Epidermal melanocyte (primary cell): Measurements from ENCODE around the gene USP47.

Experiments used
- DNase-seq: peaks from one replicate; pipeline ENCODE4 v3.0.0; 2011; ENCODE audit warnings: low spot score; ENCODE audit not compliant: insufficient read length

Gene USP47

DNA sequence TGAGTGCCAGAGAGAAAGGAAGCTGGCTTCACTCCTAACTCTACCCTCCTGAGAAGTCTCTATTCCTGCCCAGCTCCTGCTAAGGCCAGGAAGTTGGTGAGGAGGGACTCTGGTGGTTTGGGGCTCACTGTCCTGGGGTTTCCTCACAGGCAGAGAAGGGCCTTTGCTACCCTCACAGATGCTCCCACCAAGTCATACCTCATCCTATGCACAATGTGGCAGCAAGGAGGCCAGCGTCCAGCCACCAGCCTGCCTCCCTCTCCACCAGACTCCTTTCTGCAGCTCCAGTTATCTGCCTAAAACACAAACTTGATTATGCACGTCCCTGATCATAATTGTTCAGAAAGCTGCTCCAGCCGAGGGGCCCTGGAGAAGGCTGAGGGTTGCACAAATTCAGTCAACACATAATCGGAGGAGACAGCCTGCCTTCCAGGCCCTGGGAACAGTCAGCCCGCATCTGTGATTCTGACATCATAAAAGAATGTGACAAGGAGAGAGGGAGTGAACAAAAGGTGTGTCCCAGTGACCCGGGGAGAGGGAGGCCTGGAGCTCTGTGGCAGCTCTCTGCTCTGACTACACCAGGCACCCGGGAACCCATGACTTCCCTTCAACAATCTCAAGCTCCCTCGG is 137.8 kb downstream of the USP47 start:
- DNase-seq = no peak

DNA sequence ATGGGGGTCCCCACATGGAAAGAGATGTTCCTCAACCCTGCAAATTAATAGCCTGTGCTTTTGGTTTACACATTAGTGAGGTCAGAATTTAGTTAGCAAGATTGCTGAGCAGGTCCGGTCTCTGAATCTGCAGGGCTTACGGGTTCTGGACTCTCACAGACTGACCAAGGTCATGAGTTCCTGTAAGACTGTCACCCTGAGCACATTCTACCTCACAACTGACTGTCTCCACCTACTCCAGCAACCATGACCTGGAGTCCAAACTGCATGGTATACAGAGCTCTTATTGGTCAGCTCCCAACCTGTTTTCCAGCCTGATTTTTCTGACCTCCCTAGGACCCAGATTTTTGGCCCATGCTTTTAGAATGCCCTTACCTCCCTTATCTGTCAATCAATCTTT is 138.4 kb downstream of the USP47 start:
- no peak for DNase-seq

DNA sequence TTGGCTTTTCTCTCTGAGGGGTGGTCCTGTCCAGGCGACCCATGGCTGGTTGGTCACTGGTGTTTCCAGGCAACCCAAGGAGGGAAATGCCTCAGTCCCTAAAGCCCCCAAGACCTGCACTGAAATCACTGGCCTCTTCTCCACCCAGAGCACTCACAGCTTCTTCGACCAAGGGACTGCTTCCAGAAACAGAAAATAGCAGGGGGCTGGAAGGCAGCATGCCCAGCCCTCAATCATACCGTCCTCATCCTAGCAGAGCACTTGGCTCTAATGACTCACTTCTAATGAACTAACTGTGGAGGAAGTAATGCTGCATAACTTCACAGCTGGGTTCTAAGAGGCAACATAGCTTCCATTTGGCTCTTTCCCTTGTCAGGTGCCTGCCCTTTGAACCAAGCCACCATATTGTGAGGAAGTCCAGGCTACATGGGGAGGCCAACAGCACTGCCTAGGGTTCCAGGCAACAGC is 139.1 kb downstream of the USP47 start:
- DNase-seq = no peak

DNA sequence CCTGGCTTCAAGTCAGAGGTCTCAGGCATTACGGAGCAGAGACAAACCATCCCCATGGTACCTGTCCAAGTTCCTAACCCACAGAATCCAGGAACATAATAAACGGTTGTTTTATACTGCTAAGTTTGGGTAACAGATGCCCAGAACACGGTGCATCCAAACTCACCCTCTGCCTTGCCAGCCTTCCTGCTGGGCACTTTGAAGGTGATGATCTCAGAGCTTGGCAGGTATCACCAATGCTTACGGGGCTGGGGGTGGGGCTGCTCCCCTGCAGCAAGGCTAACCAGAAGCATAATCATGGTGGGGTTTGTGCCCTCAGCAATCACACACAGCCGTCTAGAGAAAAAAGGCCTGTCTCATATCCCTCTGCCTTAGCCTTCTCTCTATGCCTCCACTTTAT is 139.6 kb downstream of the USP47 start:
- DNase-seq = no peak

DNA sequence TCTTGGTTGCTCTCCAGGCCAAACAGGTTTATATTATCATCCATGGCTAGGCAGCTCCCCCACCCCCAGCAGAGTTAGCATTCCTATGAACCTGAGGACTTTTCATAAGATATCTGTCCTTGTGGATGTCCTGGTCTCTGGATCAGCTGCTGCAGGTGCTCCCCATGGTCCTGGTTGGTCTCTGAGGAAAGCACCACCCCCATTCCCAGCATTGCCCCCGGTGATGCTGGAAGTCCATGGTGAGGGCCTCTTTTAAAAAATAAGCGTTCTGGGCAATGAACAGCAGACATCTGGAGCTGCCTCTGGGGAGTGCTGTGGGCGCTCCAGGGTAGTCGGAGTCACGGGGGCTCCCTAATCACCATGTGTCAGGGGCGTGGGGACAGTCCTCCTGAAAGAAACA is 140.1 kb downstream of the USP47 start:
- no peak for DNase-seq

DNA sequence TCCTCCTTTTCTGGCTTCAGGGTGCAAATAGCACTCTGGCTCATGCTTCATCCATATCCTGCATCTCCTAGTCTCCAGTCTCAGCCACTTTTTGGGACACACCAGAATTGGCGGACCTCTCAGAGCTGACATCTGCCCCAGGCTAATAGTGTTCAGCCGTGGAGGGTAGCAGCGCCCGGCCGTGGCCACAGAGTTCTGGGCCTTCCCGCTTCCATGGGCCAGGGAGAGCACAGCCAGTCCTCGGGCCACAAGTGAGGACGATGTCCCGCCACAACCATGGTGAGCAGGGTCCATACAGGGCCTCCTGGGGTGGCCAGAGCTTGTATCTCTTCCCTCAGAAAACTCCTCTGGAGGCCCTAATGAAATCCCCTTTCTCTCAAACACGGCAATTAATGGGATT is 140.7 kb downstream of the USP47 start:
- DNase-seq = no peak

DNA sequence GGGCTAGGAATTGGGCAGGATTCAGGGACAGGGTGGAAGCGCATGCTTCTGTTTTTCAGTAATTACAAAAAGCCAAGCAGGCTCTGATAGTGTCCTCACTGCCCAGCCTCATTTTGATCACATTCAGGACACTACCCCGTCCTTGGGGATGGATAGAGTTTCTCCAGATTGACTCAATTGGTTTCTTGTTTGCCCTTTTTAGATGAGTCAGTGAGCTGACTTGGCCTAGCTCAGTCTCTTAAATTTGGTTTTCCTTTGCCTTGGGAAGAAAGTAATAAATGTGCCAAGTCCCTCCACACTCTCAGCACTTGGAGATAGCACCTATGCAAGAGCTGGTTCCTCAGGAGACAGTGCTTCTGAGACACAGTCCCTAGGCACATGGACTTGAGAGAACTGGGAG is 141.2 kb downstream of the USP47 start:
- DNase-seq = no peak

DNA sequence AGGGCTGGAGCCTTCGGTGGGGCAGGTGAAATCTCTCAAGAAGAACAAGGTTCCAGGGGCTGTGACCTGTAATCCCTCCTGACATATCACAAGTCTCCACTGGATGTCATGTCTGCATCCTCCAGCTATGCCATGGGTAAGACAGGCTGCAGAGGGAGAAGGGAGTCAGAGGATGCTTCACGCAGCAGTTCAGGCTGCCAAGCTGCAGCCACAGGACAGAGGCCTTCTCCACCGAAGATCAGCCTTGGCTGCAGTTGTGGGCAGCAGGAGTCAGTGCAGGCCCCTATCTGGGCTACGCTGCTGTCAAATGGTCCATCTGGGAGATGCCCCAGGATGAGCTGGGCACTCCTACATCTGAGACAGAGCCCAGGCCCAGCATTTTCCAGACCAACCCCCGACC is 141.7 kb downstream of the USP47 start:
- no peak for DNase-seq

DNA sequence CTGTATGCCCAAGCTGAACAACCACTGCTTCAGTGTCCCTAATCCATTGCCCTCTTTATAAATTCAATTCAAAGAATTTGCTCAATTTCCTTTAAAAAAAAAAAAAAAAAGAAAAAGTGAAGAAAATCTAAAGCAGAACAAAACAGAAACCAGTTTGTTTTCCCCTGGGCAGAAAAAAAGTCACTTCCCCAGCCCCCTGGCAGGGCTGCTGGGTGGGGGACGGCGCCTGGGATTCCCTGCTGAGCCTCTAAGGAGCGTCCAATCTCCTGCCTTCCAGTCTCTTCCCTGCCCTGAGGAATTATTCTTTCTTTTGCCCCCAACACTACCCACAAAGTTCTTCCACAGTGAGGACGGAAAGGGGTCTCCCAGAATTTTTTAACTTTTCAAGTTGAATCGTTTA is 142.8 kb downstream of the USP47 start:
- no peak for DNase-seq

DNA sequence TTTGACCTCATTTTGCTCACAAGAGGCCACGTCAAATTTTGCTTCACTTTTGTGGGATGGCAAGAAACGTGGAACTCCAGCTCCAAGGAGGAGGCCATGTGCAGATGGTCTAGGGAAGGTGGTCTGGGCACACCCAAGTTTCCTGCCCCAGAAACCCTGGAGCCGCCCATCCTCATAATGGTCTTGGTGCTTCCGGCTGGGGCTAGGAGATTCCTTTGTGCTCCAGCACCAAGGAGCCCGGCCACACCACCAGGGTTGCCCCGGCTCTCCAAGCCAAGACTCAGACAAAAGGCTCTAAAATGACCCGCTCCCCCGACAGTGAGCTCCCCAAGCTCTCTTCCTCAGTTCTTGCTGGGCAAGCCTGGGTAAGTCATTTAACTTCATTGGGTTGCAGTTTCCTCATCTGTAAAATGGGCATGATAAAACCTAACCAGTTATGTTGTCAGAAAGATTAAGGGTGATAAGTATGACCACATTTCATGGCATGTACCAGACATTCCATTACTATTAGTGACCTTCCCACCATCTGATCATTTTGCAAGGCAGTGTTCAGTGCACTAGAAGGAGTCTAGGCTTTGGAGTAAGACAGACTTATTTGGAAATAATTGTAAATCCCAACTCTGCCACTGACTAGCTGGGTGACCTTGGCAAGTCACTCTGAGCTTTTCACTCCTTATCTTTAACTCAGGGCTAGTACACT is 143.4 kb downstream of the USP47 start:
- DNase-seq = no peak

DNA sequence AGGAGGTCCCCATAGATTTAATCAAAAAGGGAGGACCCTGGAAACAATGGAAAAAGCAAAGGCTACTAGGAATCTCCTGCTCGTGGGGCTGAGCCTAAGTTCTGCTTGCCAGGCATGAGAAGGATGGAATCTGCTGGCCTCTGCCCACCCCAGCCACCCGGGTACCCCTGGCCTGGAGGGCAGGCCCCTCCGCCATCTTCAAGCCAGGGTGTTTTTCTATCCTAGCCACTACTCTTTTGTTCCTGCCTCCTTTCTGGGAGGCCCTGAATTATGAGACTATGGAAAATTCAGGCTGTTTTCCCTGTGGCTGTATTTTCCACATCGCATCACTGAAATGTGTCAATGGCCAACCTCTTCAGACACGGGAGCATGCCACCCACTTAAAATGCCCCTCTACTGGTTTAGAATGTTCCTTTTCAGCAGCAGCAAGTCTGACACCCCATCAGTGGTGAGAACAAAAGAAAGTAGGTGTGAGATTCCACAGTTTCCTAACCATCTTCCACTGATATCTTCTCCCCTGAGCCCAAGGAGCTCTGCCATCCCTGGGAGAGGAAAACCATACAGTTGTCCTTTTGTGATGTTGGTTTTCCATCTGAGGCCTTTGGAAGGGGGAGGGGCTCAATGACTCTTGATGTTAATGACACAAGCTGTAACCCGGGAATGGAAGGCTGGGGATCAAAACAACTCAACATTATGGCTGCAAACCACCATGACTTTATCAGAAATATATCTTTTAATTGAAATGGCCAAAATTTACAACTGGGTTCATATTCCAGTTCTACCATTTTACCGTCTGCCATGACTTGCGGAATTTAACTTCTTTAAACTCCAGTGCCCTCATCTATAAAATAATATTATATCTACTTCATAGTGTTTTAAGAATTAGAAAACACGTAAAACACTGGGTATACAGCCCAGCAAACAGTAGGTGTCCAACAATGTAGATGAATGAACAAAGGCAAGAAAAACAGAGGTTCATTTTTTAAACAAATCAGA is 144.5 kb downstream of the USP47 start:
- DNase-seq = no peak

DNA sequence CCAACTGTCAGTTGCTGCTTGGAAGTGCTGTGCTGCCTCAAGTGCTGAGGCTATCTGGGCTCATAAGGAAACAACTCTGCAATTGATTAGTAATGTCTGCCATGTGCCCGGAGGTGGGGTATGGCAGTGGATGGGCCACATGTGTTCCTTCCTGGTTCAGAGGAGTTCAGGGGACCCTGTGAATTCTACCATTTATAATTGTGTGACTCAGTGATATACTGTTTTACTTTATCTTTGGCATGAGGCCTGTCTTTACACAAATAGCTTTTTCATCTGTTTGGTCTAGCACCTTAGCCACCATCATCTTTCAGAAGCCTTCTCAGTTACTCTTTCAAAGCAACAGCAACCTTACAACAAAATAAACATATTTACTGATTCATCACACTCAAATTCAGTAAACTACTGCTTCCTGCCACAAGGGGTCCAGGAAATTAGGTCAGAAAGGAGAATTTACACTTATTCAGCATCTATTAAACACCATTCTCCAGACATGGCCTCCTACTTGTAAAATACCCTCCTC is 145.8 kb downstream of the USP47 start:
- DNase-seq = no peak

DNA sequence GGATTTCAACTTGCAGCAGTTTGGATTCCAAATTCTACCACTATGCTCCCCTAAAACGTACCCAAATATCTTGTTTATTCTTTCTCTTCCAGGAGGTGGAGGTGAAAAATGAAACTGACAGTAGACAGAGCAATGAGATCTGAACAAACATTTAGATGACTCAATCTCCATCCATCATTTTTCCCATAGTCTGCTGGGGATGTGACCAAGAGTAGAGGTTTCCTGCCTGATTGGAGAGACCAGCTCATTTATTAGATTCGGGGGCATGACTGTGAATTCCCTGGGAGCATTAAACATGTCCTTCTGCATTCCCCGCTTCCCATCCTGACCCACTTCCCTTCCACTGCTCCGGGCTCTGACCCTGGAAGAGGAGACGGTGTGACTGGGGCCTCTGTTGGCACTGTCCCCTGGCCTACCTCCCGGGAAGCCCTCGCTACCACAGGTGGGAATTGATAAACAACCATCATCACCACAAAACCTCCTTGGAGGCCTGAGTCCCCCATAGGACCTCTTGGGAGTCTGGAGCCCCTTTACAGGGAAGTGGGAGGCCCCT is 146.4 kb downstream of the USP47 start:
- DNase-seq = no peak

DNA sequence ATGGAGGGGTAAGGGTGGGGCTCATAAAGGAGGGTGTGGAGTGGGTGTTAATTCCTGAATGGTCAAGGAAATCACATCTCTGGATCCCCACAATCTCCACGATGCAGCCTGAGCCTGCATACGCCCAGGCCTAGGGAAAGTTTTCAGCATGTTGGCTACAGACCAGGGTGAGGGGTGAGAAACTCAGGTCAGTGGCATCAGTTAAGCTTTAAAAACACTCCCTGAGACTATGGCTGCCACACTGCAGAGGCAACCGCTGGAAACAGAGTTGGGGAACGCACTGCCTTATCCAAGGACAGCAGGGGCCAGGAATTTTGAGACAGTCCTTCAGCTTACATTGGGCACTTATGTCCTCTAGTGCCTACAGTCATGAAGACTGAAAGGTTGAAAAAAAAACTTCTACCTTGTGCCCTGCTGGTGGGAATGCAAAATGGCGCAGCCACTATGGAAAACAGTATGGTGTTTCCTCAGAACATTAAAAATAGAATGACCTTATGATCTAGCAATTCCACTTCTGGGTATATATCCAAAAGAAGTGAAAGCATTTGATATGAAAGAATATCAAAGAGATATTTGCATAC is 147.0 kb downstream of the USP47 start:
- DNase-seq = no peak

DNA sequence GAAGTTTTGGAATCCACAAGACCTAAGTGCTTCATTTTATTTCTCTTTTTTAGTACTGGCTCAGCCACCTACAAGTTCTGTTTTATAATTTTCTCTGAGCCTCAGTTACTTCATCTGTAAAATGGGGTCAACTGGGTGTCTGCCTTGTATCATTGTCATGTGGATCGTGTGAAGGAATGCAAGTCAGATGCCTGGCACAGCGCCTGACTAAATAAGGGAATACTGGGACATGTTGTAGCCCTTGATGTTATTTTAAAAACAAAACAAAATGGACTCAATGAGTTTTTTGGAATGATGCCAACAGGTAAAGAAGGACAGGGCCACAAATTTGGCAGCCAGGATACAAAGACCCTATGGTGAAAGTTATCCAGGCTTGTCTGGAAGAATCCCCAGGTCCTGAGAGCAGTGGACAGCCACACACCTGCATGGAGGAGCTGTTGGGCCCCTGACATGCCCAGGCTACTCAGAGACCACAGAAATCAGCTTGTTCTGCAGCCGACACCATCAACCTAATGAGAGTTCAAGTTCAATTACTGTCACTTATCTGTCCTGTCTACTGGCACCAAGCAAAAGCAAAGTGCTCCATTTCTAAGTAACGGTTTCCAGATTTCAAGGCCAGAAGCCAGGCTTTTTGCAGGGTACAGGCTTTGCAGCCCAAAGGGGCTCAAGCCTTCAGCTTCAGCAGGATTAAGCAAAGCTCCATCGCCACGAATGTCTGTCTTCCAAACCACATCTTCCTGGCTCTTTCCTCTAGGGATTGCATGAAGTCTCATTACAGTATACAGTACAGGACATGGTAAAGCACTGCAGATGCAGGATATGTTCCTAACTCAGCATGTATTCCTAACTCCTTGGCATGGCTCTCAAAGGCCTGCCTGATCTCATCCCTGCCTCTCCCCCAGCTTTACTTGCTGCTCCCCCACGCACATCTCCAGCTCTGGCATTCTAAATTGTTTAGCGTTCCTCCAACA is 148.3 kb downstream of the USP47 start:
- no peak for DNase-seq

DNA sequence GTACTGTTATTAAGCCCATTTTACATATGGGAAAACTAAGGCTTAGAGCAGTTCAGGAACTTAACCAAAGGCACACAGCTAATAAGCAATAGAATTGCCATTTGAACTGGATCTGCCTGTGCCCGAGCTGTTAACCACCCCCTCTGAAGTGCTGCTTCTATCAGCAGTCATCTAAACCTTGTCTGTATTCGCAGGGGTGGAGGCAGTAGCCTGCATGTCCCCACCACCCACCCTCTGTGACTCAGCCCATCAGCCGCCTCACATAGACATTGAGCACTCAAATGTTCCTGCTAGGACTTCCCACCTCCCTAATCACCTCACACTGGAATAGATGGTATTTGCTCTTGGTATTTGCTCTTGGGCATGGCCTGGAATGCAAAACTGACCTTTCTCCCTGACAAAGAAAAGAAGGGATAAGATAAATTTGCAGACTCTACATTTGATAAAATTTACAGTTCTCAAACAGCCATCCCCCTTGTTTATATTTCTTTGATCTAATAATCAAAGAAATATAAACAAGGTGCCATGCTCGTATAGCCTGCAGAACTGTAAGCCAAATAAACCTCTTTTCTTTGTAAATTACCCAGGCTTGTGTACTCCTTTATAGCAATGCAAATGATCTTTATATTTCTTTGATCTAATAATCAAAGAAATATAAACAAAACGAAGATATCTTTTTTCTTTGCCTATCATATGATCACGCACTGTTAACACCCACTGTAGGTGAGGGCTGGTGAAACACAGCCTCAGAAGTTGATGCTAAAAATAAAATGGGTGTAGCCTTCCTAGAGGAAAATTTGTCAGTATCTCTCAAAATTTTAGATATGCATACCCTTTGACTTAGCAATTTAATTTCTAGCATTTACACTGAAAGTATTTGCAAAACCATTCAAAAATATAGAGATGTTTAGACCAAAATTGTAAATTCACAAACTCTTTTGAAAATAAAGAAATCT is 150.8 kb downstream of the USP47 start:
- no peak for DNase-seq

DNA sequence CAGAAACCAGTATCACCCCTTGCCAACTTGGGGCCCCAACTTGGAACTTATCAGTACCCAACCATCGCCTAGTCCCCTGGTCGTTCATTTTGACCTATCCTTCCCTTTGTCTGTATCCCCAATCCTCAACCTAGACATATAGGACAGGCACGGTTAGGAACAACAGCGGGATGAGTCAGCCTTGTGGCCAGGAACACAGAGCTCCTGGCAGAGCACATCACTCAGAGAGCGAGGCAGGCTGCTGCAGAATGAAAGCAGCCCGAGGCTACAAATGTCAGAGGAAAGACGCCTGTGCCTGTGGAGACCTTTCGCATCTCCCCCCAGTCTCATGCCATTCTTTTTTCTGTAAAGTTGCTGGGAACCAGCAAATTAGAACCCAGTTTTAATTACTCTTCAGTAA is 152.1 kb downstream of the USP47 start:
- peak; percentile 59 for DNase-seq

DNA sequence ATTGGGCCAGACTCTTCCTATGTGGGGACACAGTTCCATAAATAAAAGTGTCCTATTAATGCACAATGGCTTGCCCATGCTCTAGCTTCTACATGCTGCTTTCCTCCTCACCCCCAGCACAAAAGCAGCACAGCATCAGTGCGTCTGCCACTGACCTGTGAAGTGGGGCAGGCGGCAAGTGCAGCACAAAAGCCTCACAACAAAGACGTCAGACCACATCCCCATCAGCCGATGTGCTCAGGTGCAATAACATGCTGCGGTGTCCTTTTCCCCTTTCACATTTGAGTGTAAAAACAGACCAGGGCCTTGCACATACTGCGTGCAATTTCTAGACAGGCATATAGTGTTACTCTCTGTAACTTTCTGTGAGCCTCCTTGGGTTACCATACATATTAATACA is 153.8 kb downstream of the USP47 start:
- DNase-seq = no peak
